GM20000 (cell line): ENCODE results near the gene DECR2.

Experiments
- DNase-seq: peaks from one replicate; pipeline ENCODE4 v3.0.0; 2012; ENCODE audit warnings: low spot score
- TF ChIP-seq, protein P1 (sequence below): IDR thresholded peaks from 2 replicates; pipeline ENCODE4 v1.5.1; 2012; ENCODE audit warnings: mild to moderate bottlenecking, control low read depth; ENCODE audit errors: extremely low read depth, missing control alignments

The DECR2 gene

GRCh38 chr16:369866-370436, 31.7 kb upstream of the DECR2 start:
- peak; percentile 57 for DNase-seq
- TF ChIP-seq, protein P1, sequence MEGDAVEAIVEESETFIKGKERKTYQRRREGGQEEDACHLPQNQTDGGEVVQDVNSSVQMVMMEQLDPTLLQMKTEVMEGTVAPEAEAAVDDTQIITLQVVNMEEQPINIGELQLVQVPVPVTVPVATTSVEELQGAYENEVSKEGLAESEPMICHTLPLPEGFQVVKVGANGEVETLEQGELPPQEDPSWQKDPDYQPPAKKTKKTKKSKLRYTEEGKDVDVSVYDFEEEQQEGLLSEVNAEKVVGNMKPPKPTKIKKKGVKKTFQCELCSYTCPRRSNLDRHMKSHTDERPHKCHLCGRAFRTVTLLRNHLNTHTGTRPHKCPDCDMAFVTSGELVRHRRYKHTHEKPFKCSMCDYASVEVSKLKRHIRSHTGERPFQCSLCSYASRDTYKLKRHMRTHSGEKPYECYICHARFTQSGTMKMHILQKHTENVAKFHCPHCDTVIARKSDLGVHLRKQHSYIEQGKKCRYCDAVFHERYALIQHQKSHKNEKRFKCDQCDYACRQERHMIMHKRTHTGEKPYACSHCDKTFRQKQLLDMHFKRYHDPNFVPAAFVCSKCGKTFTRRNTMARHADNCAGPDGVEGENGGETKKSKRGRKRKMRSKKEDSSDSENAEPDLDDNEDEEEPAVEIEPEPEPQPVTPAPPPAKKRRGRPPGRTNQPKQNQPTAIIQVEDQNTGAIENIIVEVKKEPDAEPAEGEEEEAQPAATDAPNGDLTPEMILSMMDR: no peak

DNA sequence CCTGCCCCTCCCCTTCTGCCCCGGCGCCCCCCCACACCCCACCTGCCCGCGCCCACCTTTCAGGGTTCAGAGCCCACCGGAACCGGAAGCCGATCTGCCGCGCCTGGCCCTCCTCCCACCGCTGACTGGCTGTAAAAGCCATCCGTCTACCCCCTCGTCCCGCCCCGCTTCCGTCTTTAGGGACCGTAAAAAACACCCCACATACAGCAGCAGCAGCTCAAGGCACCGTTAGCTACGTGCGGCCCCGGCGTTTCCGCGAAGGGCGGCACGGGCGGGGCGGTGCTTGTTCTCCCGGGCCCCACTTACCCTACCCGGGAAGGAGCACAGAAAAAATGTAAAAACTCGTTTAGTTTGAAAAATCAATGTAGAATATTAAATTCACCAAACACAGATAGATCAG, 31.2 kb upstream of the DECR2 start, which contains the start of gene MRPL28:
Gene MRPL28, minus strand, starts transcription at position 96 of the 400 bp plus-strand sequence. CDS start 320 bp downstream, outside the sequence.
- TF ChIP-seq, protein P1: no peak
- DNase-seq: peak; percentile 99

DNA sequence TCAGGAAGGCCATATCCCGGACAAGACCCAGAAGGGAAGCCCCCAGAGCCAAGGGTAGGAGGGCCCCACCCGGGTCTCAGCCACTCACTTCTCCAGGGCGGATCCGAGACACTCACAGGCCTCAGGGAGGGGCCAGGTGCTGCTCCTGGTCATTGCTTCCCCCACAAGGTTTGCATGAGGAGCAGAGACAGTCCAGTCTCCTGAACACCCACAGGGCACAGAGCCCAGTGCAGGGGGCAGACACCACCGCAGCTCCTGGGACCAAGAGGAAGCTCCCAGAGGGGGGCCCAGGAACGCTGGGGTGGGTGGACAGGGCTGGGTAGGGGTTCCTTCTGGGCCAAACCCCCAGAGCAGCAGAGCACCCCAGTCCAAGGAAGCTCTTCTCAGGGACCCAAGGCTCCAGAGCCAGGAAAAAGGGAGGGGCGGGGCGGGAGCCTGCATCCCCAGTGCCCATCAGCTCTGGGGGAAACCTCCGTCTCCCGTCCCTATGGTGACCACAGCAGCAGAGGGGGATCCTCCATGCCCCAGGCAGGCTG, 30.6 kb upstream of the DECR2 start:
- TF ChIP-seq, protein P1: no peak
- no peak for DNase-seq

DNA sequence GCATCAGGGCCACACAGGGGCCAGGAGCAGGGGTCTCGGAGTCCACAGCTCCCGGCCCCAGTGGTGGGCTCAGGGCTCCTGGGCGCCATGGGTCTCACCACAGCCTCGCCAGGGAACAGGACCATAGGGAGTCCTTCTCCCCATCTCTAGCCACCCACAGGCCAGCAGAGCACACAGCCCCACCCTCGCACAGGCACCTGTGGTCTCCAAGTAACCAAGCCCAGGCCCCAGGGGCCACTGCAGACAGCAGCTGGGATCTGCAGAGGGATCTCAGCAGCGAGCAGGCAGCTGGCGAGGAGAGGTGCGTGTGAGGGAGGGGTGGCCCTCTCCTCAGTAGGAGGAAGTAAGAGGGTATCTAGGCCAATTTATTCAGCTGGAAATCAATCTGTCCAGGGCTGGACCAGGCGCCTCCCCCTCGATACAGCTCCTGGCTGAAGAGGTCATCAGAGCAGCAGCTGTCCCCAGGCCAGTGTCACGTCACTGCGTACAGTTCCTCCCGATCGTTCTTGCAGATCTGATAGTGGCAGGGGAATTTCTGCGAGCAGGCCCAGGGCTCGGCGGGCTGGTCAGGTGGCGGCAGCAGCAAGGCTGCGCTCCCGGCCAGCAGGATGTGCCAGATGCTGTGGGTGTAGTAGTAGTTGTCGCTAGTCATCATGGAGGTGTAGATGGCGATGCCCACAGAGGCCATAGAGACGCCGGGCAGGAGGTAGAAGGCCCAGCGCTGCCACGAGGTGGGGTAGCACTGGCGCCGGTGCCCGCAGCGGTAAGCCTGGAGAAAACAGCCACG, 30.0 kb upstream of the DECR2 start:
- DNase-seq: no peak
- TF ChIP-seq, protein P1: no peak

DNA sequence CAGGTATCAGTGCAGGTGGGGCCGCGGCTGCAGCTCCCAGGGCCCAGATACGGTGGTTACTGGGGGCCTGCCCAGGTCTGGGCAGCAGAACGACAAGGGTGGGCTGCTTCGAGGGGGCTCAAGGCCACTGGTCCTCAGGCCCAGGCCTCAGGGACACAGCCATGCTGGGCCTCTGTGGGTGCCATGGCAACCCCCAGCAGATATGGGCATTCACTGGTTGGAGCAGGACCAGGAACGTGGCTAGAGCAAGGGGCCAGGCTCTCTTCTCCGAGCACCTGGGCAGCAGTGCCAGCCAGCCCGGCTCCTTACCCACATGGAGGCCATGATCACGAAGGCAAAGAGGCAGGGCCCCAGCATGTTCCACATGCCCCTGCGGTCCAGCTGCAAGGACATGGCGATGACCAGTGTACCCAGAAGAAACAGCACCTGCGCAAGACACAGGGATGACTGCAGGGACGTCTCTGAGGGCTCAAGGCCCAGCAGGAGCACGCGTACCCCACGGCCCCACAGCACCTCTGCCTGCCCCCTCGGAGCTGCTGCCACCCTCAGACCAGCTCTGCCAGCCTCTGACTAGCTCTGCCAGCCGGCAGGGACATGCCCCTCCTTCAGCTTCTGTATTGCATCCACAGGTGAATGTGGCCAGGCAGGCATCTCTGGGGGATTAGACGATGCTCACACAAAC, 29.2 kb upstream of the DECR2 start:
- TF ChIP-seq, protein P1: no peak
- no peak for DNase-seq

DNA sequence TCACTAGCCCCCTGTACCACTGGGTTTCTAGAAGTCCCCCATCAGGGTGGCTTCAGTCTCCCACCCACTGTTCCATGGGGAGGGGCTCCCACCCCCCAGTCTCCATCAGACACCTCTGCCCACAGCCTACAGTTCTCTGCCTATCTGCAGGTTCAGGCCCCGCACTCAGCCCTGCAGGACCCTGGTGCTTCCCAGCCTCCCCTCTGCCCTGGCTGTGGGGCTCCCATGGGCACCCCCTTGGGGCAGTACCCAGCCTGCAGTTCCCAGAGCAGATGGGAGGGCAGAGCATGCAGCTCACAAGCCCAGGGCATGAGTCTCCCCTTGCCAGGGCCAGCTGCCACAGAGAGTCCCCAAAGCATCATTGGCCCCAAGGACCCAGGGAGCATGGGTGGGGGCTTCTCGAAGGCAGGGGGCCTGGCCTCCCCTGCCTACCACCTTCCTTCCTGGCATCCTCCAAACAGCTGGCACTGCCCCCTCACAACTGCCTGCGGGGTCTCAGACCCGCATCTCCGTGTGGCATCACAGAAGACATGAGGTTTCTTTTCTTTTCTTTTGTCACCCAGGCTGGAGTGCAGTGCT, 28.6 kb upstream of the DECR2 start:
- TF ChIP-seq, protein P1: no peak

More for the DNA sequence above, 28.6 kb upstream of the DECR2 start:
- DNase-seq: no peak
